HG03439 (cell line): Measurements from ENCODE around the gene C2CD5.
"Not testable (repeated sequence)": the region's sequence is repeated elsewhere in the genome, so short reads cannot be mapped to it uniquely, and the experiment has no call there.

ENCODE experiments used
- ATAC-seq: cut with Tn5 transposase; IDR thresholded peaks from one replicate; pipeline ENCODE4 v1.9.1; 2021; ENCODE audit warnings: mild to moderate bottlenecking, moderate library complexity; ENCODE audit not compliant: unreplicated experiment

C2CD5 gene

DNA sequence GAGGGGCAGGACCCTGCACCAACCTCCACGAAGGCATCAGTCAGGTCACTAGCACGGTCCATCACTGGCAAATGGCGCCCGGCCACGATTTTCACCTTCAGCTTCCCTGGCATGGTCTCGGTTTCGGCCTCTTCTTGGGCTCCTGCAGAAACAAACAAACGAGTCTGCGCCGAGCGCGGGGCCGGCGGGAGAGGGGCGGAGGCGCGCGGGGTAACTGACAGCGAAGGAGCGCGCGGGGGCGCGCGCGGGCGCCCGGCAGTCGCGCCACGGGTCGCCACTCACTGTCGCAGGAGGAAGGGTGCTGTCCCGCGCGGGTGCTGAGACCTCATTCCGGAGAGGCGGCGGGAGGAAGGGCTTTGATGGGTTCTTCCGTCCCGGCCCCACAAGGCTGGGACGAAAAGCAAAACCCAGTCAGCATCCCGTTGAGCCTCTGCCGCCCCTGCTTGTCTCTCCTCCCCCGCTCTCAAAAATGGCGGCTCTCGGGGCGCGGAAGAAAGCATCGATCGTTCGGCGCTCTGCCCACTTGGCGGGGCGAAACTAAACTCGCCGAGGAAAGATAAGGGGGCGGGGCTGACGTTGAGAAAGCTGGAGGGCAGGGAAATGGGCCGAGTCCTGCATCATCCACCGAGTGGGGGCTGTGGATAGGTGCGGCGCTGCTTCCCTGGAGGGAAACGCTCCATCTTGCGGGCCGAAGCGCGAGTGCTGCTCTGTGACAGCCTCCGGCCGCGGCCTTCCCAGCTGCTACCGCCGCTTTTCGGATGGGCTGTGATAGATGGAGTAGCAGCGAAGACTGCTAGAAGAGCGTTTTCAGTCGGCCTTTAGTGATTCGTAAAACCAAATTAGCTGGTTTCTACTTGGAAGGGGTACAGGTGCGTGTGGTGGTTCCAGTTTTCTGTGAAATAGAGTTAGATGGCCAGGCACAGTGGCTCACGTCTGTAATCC lies at the start of gene C2CD5:
Gene C2CD5 (minus strand): TSS at position 505 of the 942 bp plus-strand sequence. CDS start 392 bp downstream, at position 113.
- peak; percentile 90 for ATAC-seq

DNA sequence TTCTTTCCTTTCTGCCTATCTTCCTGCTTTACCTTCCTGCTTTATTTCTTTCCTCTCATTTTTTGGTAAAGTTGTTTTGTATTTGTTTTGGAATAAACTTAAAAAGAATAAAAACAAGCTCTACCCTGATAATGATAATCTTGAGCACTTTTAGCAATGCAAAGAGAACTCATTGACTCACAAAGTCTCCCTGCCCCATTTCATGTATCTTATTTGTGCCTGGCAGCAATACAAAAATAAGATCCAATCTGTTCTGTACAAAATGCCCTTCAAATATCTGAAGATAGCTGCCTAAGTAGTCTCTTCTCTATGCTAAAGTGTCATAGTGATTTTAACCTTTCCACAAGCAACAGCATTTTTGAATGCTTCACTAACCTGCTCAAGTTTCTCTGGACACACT lies 49.5 kb upstream of the C2CD5 start:
- no peak for ATAC-seq

GRCh38 chr12:22588817-22589216 lies 44.5 kb upstream of the C2CD5 start:
- no peak for ATAC-seq

DNA sequence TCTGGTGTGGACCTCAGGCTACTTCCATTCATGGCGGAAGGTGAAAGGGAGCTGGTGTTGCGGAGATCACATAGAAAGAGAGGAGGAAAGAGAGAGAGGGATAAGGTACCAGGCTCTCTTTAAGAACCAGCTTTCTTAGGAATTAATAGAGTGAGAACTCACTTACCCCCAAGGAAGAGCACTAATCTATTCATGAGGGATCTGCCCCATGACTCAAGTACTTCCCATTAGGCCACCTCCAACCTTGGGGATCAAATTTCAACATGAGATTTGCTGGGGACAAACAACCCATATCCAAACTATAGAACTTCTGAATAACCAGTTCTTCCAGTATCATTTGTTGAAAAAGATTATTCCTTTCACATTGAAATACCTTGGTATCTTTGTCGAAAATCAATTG lies 34.0 kb upstream of the C2CD5 start:
- ATAC-seq = no peak

DNA sequence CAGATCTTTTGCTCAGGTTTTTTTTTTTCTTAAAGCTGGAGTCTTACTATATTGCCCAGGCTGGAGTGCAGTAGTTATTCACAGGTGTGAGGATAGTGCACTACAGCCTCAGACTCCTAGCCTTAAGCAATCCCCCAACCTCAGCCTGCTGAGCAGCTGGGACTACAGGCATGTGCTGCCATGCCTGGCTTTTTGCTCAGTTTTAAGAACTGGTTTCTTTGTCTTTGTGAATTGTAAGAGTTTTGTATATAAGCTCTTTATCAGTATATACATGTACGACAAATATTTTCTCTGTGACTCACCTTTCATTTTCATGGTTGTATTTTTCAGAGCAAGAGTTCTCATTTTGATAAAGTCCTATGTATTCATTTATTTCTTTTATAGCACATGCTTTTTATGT lies 33.3 kb upstream of the C2CD5 start:
- ATAC-seq = no peak

DNA sequence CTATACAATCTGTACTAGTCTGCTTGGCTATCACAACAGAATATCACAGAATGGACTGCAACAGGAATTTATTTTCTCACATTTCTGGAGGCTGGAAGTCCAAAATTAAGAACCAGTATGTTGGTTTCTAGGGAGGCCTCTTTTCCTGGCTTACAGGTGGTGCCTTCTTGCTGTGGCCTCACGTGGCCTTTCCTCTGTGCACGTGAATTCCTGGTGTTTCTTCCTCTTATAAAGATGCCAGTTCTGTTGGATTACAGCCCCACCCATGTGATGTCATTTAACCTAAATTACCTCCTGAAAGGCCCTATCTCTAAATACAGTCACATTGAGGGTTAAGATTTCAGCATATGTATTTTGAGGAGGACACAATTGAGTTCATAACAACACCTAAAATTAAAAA lies 32.1 kb upstream of the C2CD5 start:
- ATAC-seq = no peak

GRCh38 chr12:22576065-22576464 lies 31.7 kb upstream of the C2CD5 start:
- no peak for ATAC-seq

- ATAC-seq = no peak
Measured at GRCh38 chr12:22574921-22575320, 30.6 kb upstream of the C2CD5 start.

- no peak for ATAC-seq
Measured at GRCh38 chr12:22573181-22573580, 28.8 kb upstream of the C2CD5 start.

DNA sequence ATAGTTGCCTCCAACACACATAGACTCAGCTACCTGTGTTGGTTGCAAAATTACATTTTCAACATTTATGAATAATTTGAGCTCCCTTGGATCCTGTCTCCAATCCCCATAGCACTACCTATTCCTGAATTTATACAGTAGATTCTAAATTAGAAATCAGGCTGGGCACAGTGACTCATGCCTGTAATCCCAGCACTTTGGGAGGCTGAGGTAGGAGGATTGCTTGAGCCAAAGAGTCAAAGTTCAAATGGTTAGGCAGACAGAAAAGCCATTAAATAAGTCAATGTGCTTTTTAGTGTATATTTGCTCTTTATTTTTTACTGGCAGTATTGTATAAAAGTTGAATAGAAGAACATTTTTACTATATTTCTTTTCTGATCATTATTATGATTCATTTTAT lies 24.9 kb upstream of the C2CD5 start:
- no peak for ATAC-seq

DNA sequence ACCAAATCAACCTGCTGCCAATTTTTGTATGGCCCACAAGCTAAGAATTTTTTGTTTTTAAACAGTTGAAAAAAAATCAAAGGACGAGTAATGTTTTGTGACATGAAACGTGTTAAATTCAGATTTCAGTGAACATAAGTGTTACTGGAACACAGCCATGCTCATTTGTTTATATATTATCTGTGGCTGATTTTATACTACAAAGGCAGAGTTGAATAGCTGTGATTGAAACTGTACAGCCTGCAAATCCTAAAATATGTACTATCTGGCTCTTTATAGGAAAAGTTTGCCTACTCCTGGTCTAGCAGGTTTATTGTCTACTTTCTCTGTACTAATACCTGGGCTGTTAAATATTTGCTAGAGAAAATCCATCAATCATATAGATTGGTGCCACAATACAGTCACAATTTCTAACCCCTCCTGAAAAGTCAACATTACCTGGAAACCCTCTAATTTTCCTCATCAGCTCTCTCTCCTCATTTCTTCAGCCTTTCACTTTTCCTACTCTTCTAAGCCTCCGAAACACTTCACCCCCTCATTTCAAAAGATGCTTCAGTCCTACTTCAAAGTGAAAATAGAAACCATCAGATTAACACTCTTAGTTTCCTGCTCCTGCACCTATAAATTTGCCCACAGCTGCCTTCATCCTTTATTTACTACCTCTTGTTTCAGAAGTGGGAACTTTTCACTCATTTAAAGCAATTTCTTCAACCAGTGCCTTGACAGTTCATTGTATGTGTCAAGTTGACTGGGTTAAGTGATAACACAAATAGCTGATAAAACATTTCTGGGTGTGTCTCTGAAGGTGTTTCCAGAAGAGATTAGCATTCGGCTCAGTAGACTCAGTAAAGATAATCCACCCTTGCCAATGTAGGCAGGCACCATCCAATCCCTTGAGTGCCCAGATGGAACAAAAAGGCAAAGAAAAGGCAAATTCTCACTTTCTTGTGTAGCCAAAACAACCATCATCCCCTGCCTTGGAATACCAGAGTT lies 18.0 kb upstream of the C2CD5 start:
- ATAC-seq = no peak

DNA sequence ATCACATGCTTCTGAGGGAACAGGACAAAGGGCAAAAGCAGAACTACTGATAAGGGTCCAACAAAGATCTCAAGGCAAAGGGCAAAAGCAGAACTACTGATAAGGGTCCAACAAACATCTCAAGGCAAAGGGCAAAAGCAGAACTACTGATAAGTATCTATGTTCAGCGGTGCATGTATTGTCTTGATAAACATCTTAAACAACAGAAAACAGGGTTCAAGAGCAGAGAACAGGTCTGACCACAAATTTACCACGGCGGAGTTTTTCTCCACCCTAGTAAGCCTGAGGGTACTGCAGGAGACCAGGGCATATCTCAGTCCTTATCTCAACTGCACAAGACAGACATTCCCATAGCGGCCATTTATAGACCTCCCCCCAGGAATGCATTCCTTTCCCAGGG lies 10.4 kb upstream of the C2CD5 start:
- ATAC-seq = not testable (repeated sequence)

DNA sequence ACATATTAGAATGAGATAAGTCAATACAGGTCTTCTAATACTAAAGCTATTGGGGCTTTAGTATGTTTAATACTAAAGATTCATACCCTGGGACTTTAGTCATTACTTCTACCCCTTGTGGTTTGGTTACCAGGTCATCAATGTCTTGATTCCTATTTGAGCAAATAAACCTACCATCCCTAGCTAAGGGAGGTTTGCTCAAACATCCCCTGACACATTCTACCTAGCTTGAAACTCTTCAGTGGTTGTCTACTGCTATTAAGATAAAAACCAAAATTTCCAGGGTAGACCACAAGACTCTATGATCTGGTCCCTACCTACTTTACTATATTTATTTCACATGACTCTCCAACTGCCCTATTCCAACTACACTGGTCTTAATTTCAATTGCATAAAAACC lies 7.3 kb upstream of the C2CD5 start:
- no peak for ATAC-seq

DNA sequence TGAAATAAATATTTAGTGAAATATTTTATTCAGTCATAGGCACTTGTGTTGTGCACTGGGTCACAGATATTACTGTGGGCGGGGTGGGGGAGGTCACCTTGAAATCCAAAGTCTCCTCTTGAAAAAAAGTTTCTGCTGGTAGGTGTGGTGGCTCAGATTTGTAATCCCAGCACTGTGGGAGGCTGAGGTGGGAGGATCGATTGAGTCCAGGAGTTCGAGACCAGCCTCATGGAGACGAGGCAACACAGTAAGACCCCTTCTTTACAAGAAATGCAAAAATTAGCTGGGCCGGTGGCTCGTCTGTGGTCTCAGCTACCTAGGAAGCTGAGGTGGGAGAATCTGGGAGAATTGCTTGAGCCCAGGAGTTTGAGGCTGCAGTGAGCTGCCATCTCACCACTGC lies 913 bp upstream of the C2CD5 start:
- ATAC-seq = no peak

GRCh38 chr12:22543246-22544037 lies 900 bp downstream of the C2CD5 start:
- ATAC-seq = peak; percentile 38

DNA sequence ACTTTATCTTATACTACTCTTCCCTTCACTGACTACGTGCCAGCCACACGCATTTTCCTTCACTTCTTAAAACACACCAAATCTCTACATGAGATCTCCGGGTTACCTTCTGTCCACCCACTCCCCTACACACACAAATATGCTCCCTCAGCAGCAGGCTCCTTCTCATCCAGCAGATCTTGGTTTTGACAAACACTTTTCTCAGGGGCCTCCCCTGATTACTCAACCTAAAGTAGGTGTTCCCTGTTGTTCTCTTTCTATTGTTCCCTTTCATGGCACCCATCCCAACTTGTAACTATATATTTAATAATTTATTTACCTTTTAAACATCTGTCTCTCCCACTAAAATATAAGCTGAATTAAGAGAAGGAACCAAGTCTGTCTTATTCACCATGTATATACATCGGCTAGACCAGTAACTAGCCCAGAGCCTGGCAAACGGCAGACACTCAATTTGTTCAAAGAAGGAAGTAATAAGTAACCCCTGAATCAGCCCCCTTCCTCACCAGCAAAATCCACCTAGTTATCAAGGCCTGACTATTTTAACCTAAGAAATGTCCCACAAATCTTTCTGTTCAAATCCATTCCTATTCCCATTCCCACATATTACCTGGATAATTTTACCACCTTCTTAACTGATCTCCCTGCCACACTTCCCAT lies 2.7 kb downstream of the C2CD5 start:
- no peak for ATAC-seq

- ATAC-seq = no peak
Measured at GRCh38 chr12:22539055-22539454, 5.3 kb downstream of the C2CD5 start.

- ATAC-seq = no peak
Measured at GRCh38 chr12:22538311-22538710, 6.0 kb downstream of the C2CD5 start.

DNA sequence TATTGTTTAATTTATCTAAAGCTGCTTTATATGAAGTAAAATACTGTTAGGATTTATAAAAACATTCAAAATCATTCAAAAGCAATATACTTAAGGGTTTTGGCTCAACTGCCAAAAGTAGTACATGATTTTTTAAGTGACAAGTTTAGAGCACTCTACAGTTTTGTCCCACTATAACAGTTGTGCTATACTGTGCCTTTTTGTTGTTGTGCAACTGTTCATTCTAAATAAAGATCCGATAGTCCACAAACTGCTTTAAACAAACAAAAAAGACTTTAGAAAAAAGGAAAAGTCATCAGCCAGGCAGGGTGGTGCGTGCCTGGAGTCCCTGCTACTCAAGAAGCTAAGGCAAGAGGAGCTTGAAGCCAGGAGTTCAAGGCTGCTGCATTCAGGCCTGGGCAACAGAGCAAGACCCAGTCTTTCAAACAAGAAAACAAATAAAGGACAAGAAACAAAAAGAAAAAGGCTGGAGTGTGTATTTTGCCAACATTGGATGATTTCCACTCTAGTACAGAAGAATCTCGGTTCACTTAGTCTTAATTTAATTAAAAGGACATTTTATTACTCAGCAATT lies 7.3 kb downstream of the C2CD5 start:
- no peak for ATAC-seq
